ENCODE measurements around the gene CDC20. TPM values are rescaled to one million over a fixed set of nuclear protein-coding genes. Genes with fewer than 3 reads are reported as not detected.

Gene CDC20
- total RNA-seq, 6 donors from 2014 or later = 2.1 to 8.4 (median 2.9) TPM; not detected in 1

DNA sequence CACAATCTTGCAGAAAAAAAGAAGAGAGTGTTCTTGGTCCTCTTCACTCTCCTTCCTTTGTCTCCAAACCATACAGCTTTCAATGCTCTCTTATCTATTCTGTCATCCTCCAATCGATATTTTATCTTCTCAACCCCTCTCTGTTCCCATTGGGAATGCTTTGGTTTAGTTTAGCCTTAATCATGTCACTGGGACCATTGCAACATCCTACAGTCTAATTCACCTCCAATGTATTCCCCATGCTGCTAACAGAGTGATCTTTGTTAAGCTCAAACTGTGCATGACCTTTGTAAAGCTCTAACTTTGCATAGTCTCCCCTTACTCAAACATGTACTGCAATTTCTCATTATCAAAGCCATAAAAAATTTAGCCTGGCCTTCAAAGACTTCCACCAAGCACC, 18.2 kb upstream of the CDC20 start:
- DNase-seq (no peak), ATAC-seq (ENCODE audit: low FRiP score in 2 of 2) (no peak)
- Histone ChIP-seq H3K36me3 (no peaks in the 10 kb centered on the region), H3K4me3 (no peak overlapping the region), H3K9me3 (no peaks in the 10 kb centered on the region), H3K27me3 (no peaks in the 10 kb centered on the region), H3K4me1 (peaks cover 0 to 13% (median 8%) of the 10 kb centered on the region in 4 donors), H3K27ac (no peak overlapping the region)
- TF ChIP-seq POLR2A (IDR thresholded peaks at IDR 0.05) (no peak), POLR2AphosphoS5 (IDR thresholded peaks at IDR 0.05) (no peak), EP300 (IDR thresholded peaks at IDR 0.05) (no peak)
- TF ChIP-seq, protein P1, sequence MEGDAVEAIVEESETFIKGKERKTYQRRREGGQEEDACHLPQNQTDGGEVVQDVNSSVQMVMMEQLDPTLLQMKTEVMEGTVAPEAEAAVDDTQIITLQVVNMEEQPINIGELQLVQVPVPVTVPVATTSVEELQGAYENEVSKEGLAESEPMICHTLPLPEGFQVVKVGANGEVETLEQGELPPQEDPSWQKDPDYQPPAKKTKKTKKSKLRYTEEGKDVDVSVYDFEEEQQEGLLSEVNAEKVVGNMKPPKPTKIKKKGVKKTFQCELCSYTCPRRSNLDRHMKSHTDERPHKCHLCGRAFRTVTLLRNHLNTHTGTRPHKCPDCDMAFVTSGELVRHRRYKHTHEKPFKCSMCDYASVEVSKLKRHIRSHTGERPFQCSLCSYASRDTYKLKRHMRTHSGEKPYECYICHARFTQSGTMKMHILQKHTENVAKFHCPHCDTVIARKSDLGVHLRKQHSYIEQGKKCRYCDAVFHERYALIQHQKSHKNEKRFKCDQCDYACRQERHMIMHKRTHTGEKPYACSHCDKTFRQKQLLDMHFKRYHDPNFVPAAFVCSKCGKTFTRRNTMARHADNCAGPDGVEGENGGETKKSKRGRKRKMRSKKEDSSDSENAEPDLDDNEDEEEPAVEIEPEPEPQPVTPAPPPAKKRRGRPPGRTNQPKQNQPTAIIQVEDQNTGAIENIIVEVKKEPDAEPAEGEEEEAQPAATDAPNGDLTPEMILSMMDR (IDR thresholded peaks at IDR 0.05) = no peak
- WGBS, 2 donors = 73 to 76% methylated on average over 1 of the region's 1 CpG

DNA sequence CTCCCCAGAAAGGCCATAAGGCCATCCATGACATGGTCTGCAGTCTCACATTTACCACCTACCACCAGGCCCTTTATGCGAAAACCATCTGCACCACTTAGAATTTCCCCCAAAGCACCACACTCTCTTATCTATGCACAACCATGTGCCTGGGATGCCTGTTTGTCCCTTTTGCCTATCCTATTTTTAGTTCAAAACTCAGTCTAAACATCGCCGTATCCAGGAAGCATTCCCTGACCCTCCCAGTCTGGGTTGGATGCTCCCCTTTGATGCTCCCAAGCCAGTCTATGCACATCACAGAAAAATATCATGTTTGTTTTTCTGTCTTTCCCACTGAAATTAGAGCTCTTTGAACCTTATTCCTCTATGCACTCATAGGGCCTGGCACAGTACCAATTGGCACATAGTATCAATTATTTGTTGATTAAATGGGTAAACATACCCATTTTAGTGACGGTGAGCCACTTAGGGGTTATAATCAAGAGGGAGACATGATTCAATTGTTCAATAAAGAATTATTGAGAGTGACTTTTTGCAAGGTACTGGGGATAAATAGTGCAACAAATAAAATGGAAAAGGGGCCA, 14.4 kb upstream of the CDC20 start:
- TF ChIP-seq POLR2A (IDR thresholded peaks at IDR 0.05) = no peak
- no peak for TF ChIP-seq POLR2AphosphoS5 (IDR thresholded peaks at IDR 0.05)
- TF ChIP-seq, protein P1 (IDR thresholded peaks at IDR 0.05) = no peak
- no peak for TF ChIP-seq EP300 (IDR thresholded peaks at IDR 0.05)

DNA sequence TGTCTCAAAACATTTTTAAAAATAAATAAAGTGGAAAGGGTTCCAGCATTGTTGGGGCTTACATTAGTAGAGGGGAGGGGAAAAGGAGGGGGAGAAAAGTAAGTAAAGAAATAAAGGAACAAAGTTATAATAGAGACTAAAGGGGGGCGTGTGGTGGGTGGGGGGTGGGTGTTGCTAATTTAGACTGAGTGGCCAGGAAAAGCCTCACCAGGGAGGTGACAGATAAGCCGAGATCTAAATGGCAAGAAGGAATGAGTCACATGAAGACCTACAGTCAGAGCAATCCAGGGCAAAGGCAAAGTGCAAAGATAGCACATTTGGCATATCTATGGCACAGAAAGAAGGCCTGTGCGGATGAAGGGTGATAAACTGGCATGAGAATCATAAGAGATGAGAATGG, 13.7 kb upstream of the CDC20 start:
- H3K4me3 ChIP-seq = no peak overlapping the region
- H3K9me3 ChIP-seq = no peaks in the 10 kb centered on the region
- no peak for TF ChIP-seq POLR2A (IDR thresholded peaks at IDR 0.05)
- TF ChIP-seq POLR2AphosphoS5 (IDR thresholded peaks at IDR 0.05) = no peak
- TF ChIP-seq, protein P1 (IDR thresholded peaks at IDR 0.05) = no peak
- TF ChIP-seq EP300 (IDR thresholded peaks at IDR 0.05) = no peak
- H3K27ac ChIP-seq = no peak overlapping the region
- ATAC-seq (ENCODE audit: low FRiP score in 2 of 2) (no peak), DNase-seq (no peak)
- no peaks in the 10 kb centered on the region for H3K27me3 ChIP-seq
- peaks cover 7 to 30% (median 14%) of the 10 kb centered on the region in 4 donors for H3K4me1 ChIP-seq
- H3K36me3 ChIP-seq = no peaks in the 10 kb centered on the region
- 53 to 64% methylated on average over 3 of the region's 3 CpGs for WGBS, 2 donors

More for the DNA sequence above, 14.4 kb upstream of the CDC20 start:
- Histone ChIP-seq H3K4me1 (peaks cover 2 to 23% (median 11%) of the 10 kb centered on the region in 4 donors), H3K36me3 (no peaks in the 10 kb centered on the region), H3K27me3 (no peaks in the 10 kb centered on the region), H3K4me3 (no peak overlapping the region), H3K27ac (no peak overlapping the region), H3K9me3 (no peaks in the 10 kb centered on the region)
- 61 to 62% methylated on average over 4 of the region's 4 CpGs for WGBS, 2 donors
- ATAC-seq (ENCODE audit: low FRiP score in 2 of 2) (no peak), DNase-seq (no peak)

GRCh38 chr1:43346636-43347035, 12.1 kb upstream of the CDC20 start:
- DNase-seq = no peak
- H3K27me3 ChIP-seq = no peaks in the 10 kb centered on the region
- H3K4me3 ChIP-seq = no peak overlapping the region
- no peak for ATAC-seq (ENCODE audit: low FRiP score in 2 of 2)
- H3K4me1 ChIP-seq = peaks cover 7 to 30% (median 14%) of the 10 kb centered on the region in 4 donors
- TF ChIP-seq POLR2AphosphoS5 (IDR thresholded peaks at IDR 0.05) (no peak), EP300 (IDR thresholded peaks at IDR 0.05) (no peak), POLR2A (IDR thresholded peaks at IDR 0.05) (no peak)
- TF ChIP-seq, protein P1 (IDR thresholded peaks at IDR 0.05) = no peak
- H3K9me3 ChIP-seq = no peaks in the 10 kb centered on the region
- WGBS, 2 donors = 97 to 100% methylated on average over 5 of the region's 5 CpGs
- H3K36me3 ChIP-seq = no peaks in the 10 kb centered on the region
- H3K27ac ChIP-seq = no peak overlapping the region

- Histone ChIP-seq H3K36me3 (no peaks in the 10 kb centered on the region), H3K4me3 (peak overlapping the region; percentile 10 to 51 (median 46)), H3K27ac (peak overlapping the region; percentile 87 to 93 (median 88)), H3K4me1 (peaks cover 7 to 30% (median 14%) of the 10 kb centered on the region in 4 donors), H3K9me3 (no peaks in the 10 kb centered on the region), H3K27me3 (no peaks in the 10 kb centered on the region)
- peak in 1 of 2 donors; percentile 37 for DNase-seq
- WGBS, 2 donors = 28 to 42% methylated on average over 7 to 21 of the region's 22 CpGs
- peak in 1 of 4 donors; percentile 9 for TF ChIP-seq POLR2A (IDR thresholded peaks at IDR 0.05)
- no peak for TF ChIP-seq EP300 (IDR thresholded peaks at IDR 0.05)
- TF ChIP-seq, protein P1 (IDR thresholded peaks at IDR 0.05) = no peak
- ATAC-seq (ENCODE audit: low FRiP score in 2 of 2) = peak; percentile 5 to 45
Observed at GRCh38 chr1:43348343-43348808, 10.4 kb upstream of the CDC20 start.

Data from upper lobe of left lung (tissue), 6 donors.